Suppressor macrophage treated with lipopolysaccharide for 1 hour (primary cell): ENCODE data around the gene BMPR1A.

Source experiments
- DNase-seq, 3 donors: peaks; one replicate each; pipeline ENCODE4 v3.0.0-alpha.2; 2020 to 2022

BMPR1A gene

DNA sequence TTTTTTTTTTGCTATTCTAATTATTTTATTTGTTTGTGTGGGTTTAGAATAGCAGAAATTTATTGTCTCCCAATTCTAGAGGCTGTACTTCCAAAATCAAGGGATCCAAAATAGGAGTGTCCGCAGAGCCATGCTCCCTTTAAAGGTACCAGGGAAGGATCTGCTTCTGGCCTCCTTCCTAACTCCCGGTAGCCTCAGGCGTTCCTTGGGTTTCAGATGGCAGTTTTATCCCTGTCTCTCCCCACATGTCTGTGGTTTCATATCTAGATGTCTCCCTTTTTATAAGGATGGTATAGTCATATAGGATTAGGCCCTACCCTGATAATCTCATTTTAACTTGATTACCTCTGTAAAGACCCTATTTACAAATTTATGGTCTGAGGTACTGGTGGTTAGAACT lies 48.4 kb downstream of the BMPR1A start:
- DNase-seq: no peak

DNA sequence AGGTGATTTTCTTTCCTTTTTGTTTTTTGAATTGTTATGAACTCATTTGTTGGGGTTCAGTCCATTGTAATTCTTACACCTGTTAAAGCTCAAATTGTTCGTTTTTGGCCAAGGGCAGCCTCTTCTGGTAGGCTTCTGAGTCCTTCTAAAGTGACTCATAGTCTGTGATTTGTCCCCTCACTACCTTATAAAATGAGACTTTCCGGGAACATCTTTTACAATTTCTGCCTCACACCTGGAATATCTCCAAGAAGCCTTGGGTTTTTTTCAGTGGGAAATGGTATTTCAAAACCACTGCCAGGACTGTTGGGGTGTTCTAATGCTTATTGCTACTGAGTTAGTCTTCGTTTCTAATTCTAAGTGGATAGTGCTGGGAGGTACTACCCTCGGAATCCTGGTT lies 56.7 kb downstream of the BMPR1A start:
- no peak for DNase-seq

DNA sequence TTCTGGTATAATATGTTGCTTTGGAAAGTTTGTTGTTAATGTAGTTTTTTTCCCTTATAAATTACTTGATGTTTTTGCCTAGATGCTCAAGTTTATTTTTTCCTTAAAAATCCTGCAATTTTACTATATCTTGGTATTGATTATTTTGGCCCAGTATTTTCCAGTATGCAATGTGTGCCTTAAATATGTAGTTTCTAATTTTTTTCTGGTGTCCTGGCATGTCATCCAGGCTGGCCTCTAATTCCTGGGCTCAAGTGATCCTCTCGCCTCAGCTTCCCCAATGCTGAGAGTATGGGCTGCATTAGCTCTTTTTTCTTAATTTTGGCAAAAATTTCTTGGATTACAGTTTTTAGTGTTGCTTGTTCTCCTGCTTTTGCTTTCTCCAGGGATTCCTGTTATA lies 57.6 kb downstream of the BMPR1A start:
- DNase-seq: no peak

DNA sequence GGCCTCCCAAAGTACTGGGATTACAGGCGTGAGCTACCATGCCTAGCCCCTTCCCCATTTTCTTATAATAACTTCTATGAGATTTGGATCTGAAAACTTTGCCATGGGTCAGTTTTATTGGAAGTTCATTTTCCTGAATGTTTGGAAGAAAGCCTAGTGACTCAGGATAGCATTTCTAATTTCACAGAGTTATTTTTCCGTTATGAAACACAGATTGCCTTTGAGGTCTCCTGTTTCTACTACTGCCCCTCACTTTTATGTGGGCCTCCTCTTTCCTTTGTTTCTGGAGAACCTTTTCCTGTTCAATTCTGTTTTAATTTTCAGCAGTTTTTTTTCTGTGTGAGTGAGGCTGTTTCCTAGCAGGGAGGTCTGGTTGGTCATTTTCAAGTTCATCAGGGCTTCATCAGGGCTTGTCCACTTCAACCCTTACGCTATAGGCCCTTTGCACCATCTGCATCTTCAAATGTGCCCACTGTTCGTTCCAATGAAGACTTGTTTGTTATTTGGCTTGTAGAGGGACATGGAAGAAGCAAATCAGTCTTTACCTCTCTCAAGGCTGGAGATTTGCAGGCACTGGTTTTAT lies 58.7 kb downstream of the BMPR1A start:
- no peak for DNase-seq

DNA sequence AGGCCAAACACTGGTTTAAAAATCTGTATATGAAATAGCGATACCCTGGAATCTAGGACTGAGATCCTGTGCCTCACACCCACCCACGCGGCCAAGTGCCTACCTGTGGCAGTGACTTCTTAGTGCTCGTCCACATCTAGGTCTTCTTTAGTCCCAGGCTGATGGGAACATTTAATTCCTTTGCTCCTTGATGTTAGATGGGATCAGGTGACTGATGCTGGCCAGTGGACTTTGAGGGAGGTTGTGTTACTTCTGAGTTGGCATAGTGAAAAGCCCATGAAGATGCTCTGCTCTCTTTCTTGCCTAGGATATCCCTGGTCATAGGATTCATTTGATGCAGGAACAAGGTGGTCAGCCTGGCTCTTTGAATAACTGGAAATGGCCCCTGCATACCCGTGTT lies 59.2 kb downstream of the BMPR1A start:
- DNase-seq: no peak

DNA sequence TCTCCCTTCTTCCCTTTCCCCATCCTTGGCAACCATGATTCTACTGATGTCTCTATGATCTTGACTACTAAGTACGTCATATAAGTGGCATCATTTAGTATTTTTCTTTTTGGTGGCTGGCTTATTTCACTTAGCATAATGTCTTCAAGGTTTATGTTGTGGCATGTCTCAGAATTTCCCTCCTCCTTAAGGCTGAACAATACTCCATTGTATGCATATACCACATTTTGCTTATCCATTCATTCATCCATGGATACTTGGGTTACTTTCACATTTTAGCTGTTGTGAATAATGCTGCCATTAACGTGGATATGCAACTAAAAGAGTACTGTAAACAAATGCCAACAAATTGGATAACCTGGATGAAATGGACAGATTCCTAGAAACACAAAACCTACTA lies 60.8 kb downstream of the BMPR1A start:
- DNase-seq: no peak

DNA sequence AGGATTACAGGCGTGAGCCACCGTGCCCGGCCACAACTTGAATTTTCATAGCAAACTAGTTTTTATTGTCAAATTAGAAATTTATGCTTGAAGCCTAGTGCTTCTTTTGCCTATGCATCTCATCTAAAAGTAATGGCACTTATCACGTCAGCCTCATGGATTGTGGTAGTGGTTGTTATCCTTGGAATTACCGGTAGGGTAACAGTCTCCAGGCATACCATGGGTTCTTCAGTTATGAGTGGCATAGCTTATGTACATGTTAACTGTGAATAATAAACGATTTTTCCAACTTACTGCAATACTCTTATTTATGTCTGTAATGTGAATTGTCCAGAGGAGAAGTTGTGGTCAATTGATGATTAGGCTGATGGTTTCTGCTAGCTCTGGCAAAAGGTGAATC lies 63.1 kb downstream of the BMPR1A start:
- DNase-seq: no peak

DNA sequence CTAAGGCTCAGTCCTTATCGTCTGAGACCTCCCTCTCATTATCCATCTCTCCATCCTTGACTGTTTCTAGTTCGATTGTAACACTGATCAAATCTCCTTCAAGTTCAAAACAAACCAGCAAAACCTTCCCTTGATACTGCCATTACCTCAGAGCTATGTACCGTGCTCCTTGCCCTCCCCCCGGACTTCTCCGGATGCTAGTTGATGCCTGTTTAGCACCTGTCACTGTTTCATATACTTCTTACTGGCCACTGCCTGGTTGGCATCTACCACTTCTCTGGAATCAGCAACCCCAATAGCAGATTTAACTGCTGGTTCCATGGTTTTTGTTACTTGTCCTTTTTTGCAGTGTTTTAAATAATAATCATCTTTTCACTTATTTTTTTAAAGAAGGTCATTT lies 64.1 kb downstream of the BMPR1A start:
- DNase-seq: no peak

DNA sequence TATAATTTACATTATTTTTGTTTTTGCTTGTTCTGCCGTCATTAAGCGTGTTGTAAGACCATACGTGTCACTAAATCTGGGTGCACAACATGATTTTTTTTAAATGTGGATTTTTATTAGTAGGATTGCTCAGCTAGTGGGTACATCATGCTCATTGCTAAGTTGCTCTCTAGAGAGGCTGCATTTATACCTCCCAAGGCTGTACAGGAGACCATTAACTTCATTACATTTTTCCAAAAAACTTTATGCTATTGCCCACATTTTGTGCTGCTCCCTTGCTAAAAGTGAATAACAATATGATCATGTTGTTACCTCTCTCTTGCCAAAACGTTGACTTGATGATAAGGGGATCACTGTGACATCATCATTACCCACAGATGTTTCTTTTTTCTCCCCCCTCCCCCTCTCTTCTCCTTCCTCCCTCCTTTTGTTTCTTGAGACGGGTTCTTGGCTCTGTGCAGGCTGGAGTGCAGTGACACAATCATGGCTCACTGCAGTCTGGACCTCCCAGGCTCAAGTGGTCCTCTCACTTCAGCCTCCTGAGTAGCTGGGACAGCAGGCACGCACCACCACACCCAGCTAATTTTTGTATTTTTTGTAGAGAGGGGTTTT lies 65.1 kb downstream of the BMPR1A start:
- DNase-seq: no peak

DNA sequence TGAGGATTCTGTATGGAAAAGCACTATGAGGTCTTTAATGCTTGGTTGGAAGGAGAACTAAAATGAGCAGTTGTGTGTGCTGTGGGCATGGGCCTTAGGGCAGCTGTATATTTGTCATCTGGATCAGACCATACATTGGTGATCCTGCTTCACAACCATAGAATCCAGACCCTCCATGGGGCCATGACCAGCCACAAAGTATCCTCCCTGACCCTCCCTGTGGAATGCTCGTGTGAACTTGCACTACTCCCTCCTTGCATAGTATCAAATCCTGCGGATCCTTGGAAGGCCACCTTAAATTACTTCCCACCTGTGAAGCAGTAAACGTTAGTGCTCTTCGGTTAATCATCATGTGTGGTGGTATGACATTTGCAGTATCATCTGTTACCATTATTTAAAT lies 67.1 kb downstream of the BMPR1A start:
- no peak for DNase-seq

DNA sequence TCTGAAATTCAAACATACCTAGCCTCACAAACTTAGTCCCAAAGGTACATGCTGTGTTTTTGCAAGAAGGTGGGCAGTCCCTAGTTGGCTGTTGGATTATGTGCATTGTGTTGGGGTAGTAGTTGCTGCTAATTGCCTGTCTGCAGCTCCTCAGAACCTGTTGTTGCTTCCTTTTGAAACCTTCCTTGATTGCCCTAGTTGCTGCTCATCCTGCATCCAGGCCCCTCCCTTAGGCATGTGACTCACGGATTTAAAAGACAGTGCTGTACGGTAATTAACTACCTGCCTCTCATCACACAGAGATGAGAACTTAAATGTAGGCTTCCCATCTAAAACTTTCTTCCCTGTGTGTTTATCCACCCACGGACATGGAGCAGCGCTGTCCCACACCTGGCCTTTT lies 67.7 kb downstream of the BMPR1A start:
- no peak for DNase-seq

DNA sequence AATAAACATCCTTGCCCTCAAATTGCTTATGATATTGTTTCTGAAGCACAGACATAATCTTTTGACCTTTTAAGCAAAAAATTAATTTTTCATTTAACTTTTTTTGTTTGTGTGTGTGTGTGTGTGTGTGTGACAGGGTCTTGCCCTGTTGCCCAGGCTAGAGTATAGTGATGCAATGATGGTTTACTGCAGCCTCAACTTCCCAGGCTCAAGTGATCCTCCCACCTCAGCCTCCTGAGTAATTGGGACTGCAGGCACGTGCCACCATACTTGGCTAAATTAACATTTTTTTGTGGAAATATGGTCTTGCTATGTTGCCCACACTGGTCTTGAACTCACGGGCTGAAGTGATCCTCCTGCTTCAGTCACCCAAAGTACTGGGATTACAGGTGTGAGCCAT lies 68.9 kb downstream of the BMPR1A start:
- no peak for DNase-seq

DNA sequence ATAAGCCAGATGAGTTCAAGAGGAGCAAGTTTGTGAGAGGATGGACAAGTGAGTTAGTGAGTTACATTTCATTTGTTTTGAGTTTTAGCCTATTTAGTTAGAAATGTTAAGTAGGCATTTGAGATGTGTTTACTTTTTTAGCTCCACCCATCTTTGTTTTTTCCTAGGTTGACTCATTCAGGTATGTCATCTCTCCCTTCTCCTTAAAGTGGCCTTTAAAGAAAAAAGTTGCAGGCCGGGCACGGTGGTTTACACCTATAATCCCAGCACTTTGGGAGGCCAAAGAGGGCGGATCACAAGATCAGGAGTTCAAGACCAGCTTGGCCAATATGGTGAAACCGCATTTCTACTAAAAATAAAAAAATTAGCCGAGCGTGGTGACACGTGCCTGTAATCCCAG lies 71.2 kb downstream of the BMPR1A start:
- DNase-seq: no peak

DNA sequence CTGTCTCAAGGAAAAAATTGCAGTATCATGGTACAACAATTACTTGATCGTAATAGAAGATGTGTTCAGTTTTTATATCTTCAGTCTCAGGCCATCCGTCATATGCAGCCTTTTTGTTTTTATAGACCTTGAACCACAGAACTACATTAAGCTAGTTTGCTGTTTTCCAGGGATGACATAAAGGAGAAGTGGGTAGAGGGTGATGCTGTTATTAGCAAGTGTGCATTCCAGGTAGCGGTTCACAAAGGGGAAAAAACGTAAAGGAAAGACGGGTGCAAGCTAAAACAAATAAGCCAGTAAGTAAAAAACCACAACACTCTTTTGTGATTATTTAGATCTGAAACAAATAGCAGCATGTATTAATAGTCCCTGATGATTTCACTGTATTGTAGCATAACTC lies 71.7 kb downstream of the BMPR1A start:
- DNase-seq: no peak

DNA sequence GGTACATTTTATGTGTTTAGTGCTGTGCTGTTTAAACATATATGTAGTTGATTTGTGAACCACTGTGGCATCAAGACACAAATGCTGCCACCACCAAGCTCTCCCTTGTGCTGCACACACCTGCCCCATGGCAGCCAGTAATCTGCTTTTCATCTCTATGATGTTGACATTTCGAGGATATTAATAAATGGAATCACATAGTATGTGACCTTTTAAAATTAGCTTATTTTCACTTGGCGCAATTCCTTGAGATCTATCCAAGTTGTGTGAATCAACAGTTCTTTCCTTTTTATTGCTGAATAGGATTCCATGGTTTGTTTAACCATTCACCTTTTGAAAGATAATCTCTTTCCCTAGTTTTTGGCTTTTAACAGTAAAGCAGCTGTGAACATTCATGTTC lies 73.1 kb downstream of the BMPR1A start:
- no peak for DNase-seq

DNA sequence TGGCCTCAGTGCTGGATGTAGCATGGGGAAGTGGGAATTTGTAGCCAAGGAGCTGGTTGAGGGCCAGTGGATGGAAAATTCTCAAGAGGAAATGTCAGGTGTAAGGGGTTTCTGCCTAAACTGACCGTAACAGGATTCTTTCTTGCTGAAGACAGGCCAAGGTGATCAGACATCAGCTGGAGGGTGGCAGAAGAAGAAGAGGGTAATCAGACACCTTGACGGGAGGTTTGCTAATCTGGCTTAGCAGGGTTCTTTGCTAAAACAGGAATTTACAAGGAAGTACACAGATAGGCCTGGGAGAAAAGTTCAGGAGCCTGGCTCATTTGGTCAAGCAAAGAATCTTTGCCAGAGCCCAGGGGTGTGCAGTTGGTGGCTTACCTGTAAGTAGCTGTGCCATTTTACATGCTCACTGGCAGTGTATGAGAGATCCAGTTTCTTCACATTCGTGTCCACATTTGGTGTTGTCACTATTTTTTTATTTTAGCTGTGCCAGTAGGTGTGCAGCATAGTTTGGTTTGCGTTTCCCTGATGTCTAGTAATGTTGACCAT lies 73.7 kb downstream of the BMPR1A start:
- no peak for DNase-seq

DNA sequence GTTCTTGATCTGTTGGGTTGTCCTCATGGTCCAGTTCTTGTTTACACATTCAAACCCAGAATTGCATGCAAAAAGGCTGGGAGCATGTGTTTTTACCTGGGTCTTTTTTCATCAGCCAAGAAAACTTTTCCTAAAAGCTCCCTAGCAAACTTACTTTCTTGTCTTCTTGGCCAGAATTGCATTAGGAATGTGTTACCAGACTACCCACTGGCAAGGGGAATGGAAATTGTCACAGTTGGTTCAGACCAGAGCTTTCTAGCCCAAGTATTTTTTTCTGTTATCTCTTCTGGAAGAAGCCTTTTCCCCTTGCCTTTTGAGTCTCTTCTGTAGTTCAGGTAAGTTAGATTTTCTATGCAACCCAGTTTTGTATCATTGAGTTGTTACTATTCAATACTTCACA lies 77.5 kb downstream of the BMPR1A start:
- DNase-seq: no peak

DNA sequence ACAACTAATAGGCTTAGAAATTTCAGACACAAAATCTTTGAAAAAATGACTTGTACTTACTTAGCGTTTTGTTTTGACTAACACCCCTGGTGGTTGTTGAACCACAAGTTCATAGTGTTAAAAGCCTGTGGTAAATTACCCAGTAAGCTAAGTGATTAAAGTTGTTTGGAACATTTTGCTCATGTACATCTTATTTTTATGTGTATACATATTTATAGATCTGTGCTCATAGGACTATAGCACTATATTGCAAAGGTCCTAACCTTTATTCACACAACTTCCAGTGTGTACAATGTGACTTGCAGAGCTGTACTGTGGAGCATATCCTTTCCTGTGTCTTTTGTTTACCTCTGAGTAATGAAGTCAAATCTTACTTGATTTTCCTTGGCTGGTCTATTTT lies 79.6 kb downstream of the BMPR1A start:
- no peak for DNase-seq

DNA sequence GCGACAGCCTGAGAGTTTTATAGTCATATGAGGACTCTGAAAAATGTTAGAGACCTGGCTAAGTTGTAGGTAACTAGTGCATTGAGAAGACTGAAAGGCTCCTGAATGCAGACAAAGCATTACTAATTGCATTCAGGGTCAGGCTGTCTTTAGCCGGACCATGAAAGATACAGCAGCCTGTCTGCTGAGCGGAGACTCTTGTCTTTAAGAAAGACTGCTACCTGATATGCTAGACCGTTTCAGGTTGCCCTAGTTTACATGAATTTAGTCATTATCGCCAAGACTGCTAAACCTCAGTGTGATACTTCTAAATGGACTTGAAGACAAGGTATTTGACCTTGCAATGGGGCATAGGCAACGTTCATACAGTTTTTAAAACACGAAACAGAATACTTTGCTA lies 81.2 kb downstream of the BMPR1A start:
- DNase-seq: no peak

DNA sequence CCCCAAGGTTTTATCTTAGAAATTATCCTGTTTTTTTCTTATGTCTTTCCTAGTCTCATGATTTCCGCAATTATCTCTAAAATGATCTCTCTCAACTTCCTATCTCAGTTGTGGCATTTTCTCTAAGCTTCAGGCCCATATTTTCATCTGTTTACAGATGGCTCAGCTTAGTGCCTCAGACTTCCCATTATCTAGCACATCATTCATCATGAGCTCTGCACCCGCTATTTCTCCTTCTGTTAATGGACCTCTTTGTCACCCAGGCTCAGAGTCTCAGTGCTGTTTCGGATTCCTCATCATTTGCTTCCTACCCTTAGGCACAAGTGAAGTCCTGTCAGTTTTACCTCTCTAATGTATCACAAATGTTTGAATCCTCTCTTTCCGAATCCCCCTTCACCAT lies 84.1 kb downstream of the BMPR1A start:
- no peak for DNase-seq

DNA sequence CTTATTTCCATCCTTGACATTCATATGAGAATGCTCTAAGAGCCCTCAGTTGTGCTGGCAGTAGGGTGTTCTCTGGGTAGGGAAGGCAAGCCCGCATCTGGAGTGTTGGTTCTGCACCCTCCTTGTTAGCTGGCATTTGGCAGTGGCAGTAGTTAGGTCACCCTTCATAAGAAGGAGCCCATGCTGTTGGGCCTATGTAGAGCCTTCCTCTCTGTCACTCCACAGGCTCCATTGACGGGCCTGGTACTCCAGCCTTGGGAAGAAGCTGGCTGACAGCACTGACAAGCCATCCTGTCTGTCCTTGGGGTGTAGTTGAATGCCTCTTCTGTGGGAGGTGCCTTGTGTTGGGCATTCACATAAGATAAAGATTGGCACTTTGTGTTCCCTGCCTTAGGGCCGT lies 89.7 kb downstream of the BMPR1A start:
- DNase-seq: no peak

DNA sequence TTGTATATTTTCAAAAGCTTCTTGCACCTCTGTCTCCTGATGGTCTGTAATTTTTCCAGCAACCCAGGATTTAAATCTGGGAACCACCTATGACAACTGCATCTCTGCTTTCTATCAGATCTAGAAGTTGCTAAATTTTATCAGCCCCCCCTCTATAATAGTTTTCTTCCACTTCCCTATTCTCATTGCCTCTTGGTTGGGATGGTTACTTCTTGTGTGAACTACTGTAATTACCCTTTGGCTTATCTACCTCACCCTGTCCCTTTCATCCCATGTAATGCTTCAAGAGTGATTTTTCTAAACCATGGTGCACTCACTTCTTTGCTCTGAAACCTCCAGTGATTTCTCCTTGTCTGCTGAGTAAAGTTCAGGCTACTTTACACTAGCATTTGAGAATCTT lies 92.3 kb downstream of the BMPR1A start:
- DNase-seq: no peak

DNA sequence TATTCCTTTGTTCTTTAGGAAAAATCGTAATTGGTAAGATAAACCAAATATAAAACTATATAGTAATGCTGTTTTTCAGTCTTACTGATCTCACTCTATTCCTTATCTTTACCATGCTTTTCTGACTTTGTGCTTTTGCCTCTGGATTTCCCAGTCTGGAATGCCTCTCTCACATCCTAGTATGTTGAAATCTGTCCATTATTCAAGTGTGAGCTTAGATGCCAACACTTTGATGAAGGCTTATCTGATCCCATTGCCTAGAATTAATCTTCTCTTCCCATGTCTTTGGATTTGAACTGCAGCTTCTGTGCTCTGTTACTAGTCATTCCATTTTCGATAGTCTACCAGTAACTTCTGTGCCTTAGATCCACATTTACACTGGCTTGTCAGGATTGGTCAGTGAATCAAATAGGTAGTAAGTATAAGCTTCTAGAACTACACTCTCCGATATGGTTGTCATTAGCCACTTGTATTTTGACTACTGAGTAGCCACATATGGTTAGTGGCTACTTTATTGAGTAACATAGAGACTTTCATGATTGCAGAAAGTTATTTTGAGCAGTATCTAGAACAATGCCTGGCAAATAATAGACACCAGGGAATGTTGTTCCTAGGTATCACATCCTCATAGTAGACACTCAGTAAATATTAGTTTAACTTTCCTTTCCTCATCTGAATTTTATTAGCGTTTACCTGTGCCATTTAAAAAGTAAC lies 92.9 kb downstream of the BMPR1A start:
- DNase-seq: no peak

DNA sequence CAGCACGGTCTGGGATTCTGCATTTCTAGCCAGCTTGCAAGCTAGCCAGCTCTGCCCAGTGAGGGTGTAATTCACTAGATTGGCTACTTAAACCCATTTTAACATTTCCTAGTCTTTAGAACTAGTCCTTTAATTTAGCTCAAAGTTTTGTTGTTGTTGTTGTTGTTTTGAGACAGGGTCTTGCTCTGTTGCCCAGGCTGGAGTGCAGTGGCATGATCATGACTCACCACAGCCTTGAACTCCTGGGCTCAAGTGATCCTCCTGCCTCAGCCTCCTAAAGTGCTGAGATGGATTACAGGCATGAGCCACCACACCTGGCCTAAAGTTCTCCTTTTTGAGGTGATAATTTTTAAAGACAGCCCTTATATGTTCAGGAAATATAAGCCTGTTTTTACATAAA lies 94.1 kb downstream of the BMPR1A start:
- no peak for DNase-seq
